GM19438 (cell line): ENCODE measurements around the gene BCL2.

Experiments
- ATAC-seq: cut with Tn5 transposase; IDR thresholded peaks from one replicate; pipeline ENCODE4 v1.9.1; 2021; ENCODE audit warnings: low read depth; ENCODE audit not compliant: unreplicated experiment

BCL2 gene

DNA sequence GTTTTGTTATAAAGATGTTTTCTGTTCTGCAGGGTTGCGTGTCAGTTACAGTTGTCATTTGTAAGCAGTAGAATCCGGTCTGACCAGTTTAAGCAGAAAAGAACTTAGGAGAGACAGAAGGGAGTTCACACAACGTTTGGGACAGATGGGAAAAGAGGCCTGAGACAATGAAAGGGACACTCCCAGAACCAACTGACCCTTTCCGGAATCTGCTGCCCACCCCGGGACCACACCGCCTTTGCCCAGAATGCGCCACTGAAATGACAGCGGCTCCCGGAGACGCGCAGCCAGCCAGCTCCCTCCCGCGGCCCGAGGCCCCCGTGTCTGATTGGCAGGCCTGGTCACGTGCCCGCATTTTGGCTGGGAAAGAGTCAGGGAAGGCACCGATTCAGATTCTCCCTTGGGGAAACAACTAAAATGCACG, 244.6 kb downstream of the BCL2 start:
- no peak for ATAC-seq

DNA sequence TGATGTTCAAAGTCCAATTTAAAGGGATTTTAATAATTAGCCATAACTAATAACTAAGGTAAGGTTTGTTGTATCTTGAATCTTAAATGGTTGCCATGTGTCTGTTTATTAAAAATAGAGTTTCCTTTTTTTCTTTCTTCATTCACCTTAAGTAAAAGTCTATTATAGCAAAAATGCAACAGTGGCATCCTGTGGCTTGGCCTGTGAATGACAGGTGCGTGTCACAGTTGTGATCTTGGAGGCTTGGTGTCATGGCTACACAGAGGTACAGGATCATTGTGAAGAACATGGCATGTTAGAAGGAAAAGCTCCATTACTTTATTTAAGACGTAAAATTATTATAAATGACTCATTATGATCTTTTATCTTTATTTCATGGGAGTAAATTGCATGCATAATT, 246.1 kb downstream of the BCL2 start:
- ATAC-seq: no peak
